Peyer's patch (tissue), 4 donors: ENCODE data around the gene SIGLEC1. TPM values are rescaled to one million over a fixed set of nuclear protein-coding genes. Genes with fewer than 3 reads are reported as not detected.

ENCODE experiments used
- DNase-seq, 3 donors: peaks; one replicate each; pipeline ENCODE4 v3.0.0-alpha.2; 2017 to 2019
- H3K27ac ChIP-seq, 4 donors: fragments of 200-600 bp; sonication (generic); one replicate each; pipeline ENCODE4 v1.5.1; 2016 to 2019
- H3K27me3 ChIP-seq, 2 donors: fragments of 200-600 bp; sonication (generic); one replicate each; pipeline ENCODE4 v1.5.1; 2019
- H3K36me3 ChIP-seq, 3 donors: fragments of 200-600 bp; sonication (generic); one replicate each; pipeline ENCODE4 v1.5.1; 2016 to 2019
- H3K4me1 ChIP-seq, 4 donors: fragments of 200-600 bp; sonication (generic); one replicate each; pipeline ENCODE4 v1.5.1; 2016 to 2019
- H3K4me3 ChIP-seq, 4 donors: fragments of 200-600 bp; sonication (generic); 1 replicate in 3 of 4; 2 replicates in 1 of 4; pipeline ENCODE4 v1.5.1; 2016 to 2019; ENCODE audit warnings: mild to moderate bottlenecking in 1 of 4
- H3K9me3 ChIP-seq, 4 donors: fragments of 200-600 bp; sonication (generic); one replicate each; pipeline ENCODE4 v1.5.1; 2016 to 2019; ENCODE audit warnings: mild to moderate bottlenecking in 1 of 4
- CTCF ChIP-seq, 6 experiments: fragments of 450-650 bp in 4 of 6; fragments of 200-600 bp in 2 of 6; sonication (generic) in 1 of 6; IDR thresholded peaks; one replicate each; pipeline ENCODE4 v1.5.1; 2017 to 2019; ENCODE audit warnings: antibody characterized with exemption in 6 of 6, mild to moderate bottlenecking in 3 of 6, moderate library complexity in 1 of 6
- POLR2A ChIP-seq, 2 donors: fragments of 450-650 bp; IDR thresholded peaks; one replicate each; pipeline ENCODE4 v1.5.1; 2017; ENCODE audit warnings: antibody characterized with exemption in 2 of 2, mild to moderate bottlenecking in 2 of 2, moderate library complexity in 2 of 2
- total RNA-seq, 4 donors: library from RNA; depleted of rRNA; stranded (reverse); fragments of >200 nt; gene quantifications; one replicate each; pipeline ENCODE4 v1.1.0, GENCODE V29; 2016

Gene SIGLEC1
- total RNA-seq, 4 donors from 2014 or later = 2.3 to 10.7 (median 7.8) TPM

- TF ChIP-seq POLR2A (IDR thresholded peaks at IDR 0.05) (no peak), CTCF (IDR thresholded peaks at IDR 0.05) (no peak)
- Histone ChIP-seq H3K4me1 (no peaks in the 10 kb centered on the region), H3K4me3 (no peak overlapping the region), H3K27me3 (no peaks in the 10 kb centered on the region), H3K9me3 (no peaks in the 10 kb centered on the region), H3K27ac (no peak overlapping the region), H3K36me3 (no peaks in the 10 kb centered on the region)
- no peak for DNase-seq
Observed at GRCh38 chr20:3705970-3706739, 6.2 kb downstream of the SIGLEC1 start.

- Histone ChIP-seq H3K27ac (no peak overlapping the region), H3K4me3 (no peak overlapping the region), H3K27me3 (no peaks in the 10 kb centered on the region), H3K9me3 (no peaks in the 10 kb centered on the region), H3K36me3 (no peaks in the 10 kb centered on the region), H3K4me1 (no peaks in the 10 kb centered on the region)
- no peak for TF ChIP-seq POLR2A (IDR thresholded peaks at IDR 0.05)
- no peak for TF ChIP-seq CTCF (IDR thresholded peaks at IDR 0.05)
- no peak for DNase-seq
Observed at GRCh38 chr20:3705491-3705969, 6.9 kb downstream of the SIGLEC1 start.

- Histone ChIP-seq H3K27ac (no peak overlapping the region), H3K4me1 (no peaks in the 10 kb centered on the region), H3K4me3 (no peak overlapping the region), H3K36me3 (no peaks in the 10 kb centered on the region), H3K9me3 (no peaks in the 10 kb centered on the region), H3K27me3 (no peaks in the 10 kb centered on the region)
- TF ChIP-seq CTCF (IDR thresholded peaks at IDR 0.05) = no peak
- TF ChIP-seq POLR2A (IDR thresholded peaks at IDR 0.05) = no peak
- no peak for DNase-seq
Observed at GRCh38 chr20:3704087-3704486, 8.3 kb downstream of the SIGLEC1 start.

- DNase-seq = no peak
- Histone ChIP-seq H3K9me3 (no peaks in the 10 kb centered on the region), H3K4me3 (no peak overlapping the region), H3K4me1 (no peaks in the 10 kb centered on the region), H3K36me3 (no peaks in the 10 kb centered on the region), H3K27me3 (no peaks in the 10 kb centered on the region), H3K27ac (no peak overlapping the region)
- TF ChIP-seq POLR2A (IDR thresholded peaks at IDR 0.05) (no peak), CTCF (IDR thresholded peaks at IDR 0.05) (no peak)
Observed at GRCh38 chr20:3702611-3703391, 9.6 kb downstream of the SIGLEC1 start.

- H3K4me3 ChIP-seq = no peak overlapping the region
- DNase-seq = no peak
- no peak overlapping the region for H3K27ac ChIP-seq
- no peaks in the 10 kb centered on the region for H3K27me3 ChIP-seq
- no peak for TF ChIP-seq CTCF (IDR thresholded peaks at IDR 0.05)
- no peaks in the 10 kb centered on the region for H3K4me1 ChIP-seq
- no peaks in the 10 kb centered on the region for H3K36me3 ChIP-seq
- peaks cover 0 to 3% (median 0%) of the 10 kb centered on the region in 4 donors for H3K9me3 ChIP-seq
Observed at GRCh38 chr20:3701061-3701998, 11.1 kb downstream of the SIGLEC1 start.
